Astrocyte (in vitro differentiated cells and primary cell): ENCODE measurements around the gene CEP350. TPM values are rescaled to one million over a fixed set of nuclear protein-coding genes. Genes with fewer than 3 reads are reported as not detected.

Source experiments
- DNase-seq: peaks from one replicate; pipeline ENCODE4 v3.0.0-alpha.2; 2010; ENCODE audit warnings: low read depth
- FAIRE-seq: peaks from 2 replicates; lab custom pipeline; 2011; peaks lifted over from hg19 to GRCh38; lab: Jason Lieb, UNC
- H2AFZ ChIP-seq: 2 replicates; pipeline ENCODE4 v1.6.0; 2012; ENCODE audit warnings: low read depth, low read length, inconsistent platforms
- H3K27ac ChIP-seq: 2 replicates; pipeline ENCODE4 v1.5.1; 2011; ENCODE audit warnings: low read depth, low read length, inconsistent platforms
- H3K27me3 ChIP-seq: 2 replicates; pipeline ENCODE4 v1.6.0; 2011; ENCODE audit warnings: low read length, inconsistent platforms; ENCODE audit not compliant: insufficient read depth
- H3K36me3 ChIP-seq: 2 replicates; pipeline ENCODE4 v1.5.1; 2011; ENCODE audit warnings: low read length, inconsistent platforms; ENCODE audit not compliant: insufficient read depth
- H3K4me1 ChIP-seq: 2 replicates; pipeline ENCODE4 v1.5.1; 2011; ENCODE audit warnings: low read length, inconsistent platforms; ENCODE audit not compliant: insufficient read depth
- H3K4me2 ChIP-seq: 2 replicates; pipeline ENCODE4 v1.6.0; 2012; ENCODE audit warnings: low read length, inconsistent platforms
- H3K4me3 ChIP-seq: 2 replicates; pipeline ENCODE4 v1.5.1; 2011; ENCODE audit warnings: low read depth, mild to moderate bottlenecking, low read length, inconsistent platforms; ENCODE audit not compliant: insufficient read depth
- H3K79me2 ChIP-seq: 2 replicates; pipeline ENCODE4 v1.6.0; 2012; ENCODE audit warnings: mild to moderate bottlenecking, low read length, inconsistent platforms; ENCODE audit not compliant: insufficient read depth
- H3K9ac ChIP-seq: 2 replicates; pipeline ENCODE4 v1.6.0; 2012; ENCODE audit warnings: mild to moderate bottlenecking, low read length, inconsistent platforms
- H3K9me3 ChIP-seq: 2 replicates; pipeline ENCODE4 v1.5.1; 2012; ENCODE audit warnings: low read depth, mild to moderate bottlenecking, low read length, inconsistent platforms; ENCODE audit not compliant: insufficient read depth
- H4K20me1 ChIP-seq: 2 replicates; pipeline ENCODE4 v1.6.0; 2012; ENCODE audit warnings: low read length, inconsistent platforms; ENCODE audit not compliant: insufficient read depth
- H3K27ac Mint-ChIP-seq: one replicate; pipeline ENCODE4 v1.8.0; 2021; ENCODE audit warnings: mild to moderate bottlenecking, mixed read lengths; ENCODE audit not compliant: unreplicated experiment
- H3K27me3 Mint-ChIP-seq: one replicate; pipeline ENCODE4 v1.8.0; 2021; ENCODE audit warnings: low read depth, mixed read lengths; ENCODE audit not compliant: unreplicated experiment
- H3K36me3 Mint-ChIP-seq: one replicate; pipeline ENCODE4 v1.8.0; 2021; ENCODE audit warnings: low read depth, mixed read lengths; ENCODE audit not compliant: unreplicated experiment
- H3K4me1 Mint-ChIP-seq: one replicate; pipeline ENCODE4 v1.8.0; 2021; ENCODE audit warnings: low read depth, mixed read lengths; ENCODE audit not compliant: unreplicated experiment
- H3K4me3 Mint-ChIP-seq: one replicate; pipeline ENCODE4 v1.8.0; 2021; ENCODE audit warnings: mild to moderate bottlenecking, moderate library complexity, mixed read lengths; ENCODE audit not compliant: unreplicated experiment
- H3K9me3 Mint-ChIP-seq: one replicate; pipeline ENCODE4 v1.8.0; 2021; ENCODE audit warnings: mild to moderate bottlenecking, mixed read lengths; ENCODE audit not compliant: unreplicated experiment
- CTCF ChIP-seq: IDR thresholded peaks from 2 replicates; pipeline ENCODE4 v1.5.1; 2011; ENCODE audit warnings: low read depth, mild to moderate bottlenecking, inconsistent platforms, low read length, moderate library complexity; ENCODE audit not compliant: insufficient read depth
- EZH2 ChIP-seq: IDR thresholded peaks from 2 replicates; pipeline ENCODE4 v1.6.1; 2012; ENCODE audit warnings: mild to moderate bottlenecking, low read length, inconsistent platforms; ENCODE audit not compliant: insufficient read depth
- total RNA-seq: library from RNA; stranded (reverse); gene quantifications from 2 replicates; pipeline ENCODE4 v1.2.1, GENCODE V29; 2021

CEP350 gene
- total RNA-seq, 1 donor from 2014 or later, result 29.2 TPM

GRCh38 chr1:179925302-179925701 lies 29.3 kb upstream of the CEP350 start:
- H2AFZ ChIP-seq, result no peak overlapping the region
- H3K4me1 ChIP-seq, result peaks cover 3% of the 10 kb centered on the region
- H3K27ac Mint-ChIP-seq, result no peak overlapping the region
- DNase-seq (no peak), FAIRE-seq (no peak)
- peaks cover 21% of the 10 kb centered on the region for H3K4me1 Mint-ChIP-seq
- H3K36me3 ChIP-seq, result no peaks in the 10 kb centered on the region
- no peak overlapping the region for H3K4me2 ChIP-seq
- no peaks in the 10 kb centered on the region for H4K20me1 ChIP-seq
- no peaks in the 10 kb centered on the region for H3K27me3 ChIP-seq
- no peak overlapping the region for H3K9ac ChIP-seq
- H3K9me3 ChIP-seq, result no peaks in the 10 kb centered on the region
- no peak overlapping the region for H3K4me3 ChIP-seq
- H3K79me2 ChIP-seq, result no peaks in the 10 kb centered on the region
- H3K4me3 Mint-ChIP-seq, result no peak overlapping the region
- H3K9me3 Mint-ChIP-seq, result no peaks in the 10 kb centered on the region
- H3K27ac ChIP-seq, result no peak overlapping the region
- H3K36me3 Mint-ChIP-seq, result no peaks in the 10 kb centered on the region
- no peaks in the 10 kb centered on the region for H3K27me3 Mint-ChIP-seq
- no peak for TF ChIP-seq EZH2
- no peak for TF ChIP-seq CTCF

DNA sequence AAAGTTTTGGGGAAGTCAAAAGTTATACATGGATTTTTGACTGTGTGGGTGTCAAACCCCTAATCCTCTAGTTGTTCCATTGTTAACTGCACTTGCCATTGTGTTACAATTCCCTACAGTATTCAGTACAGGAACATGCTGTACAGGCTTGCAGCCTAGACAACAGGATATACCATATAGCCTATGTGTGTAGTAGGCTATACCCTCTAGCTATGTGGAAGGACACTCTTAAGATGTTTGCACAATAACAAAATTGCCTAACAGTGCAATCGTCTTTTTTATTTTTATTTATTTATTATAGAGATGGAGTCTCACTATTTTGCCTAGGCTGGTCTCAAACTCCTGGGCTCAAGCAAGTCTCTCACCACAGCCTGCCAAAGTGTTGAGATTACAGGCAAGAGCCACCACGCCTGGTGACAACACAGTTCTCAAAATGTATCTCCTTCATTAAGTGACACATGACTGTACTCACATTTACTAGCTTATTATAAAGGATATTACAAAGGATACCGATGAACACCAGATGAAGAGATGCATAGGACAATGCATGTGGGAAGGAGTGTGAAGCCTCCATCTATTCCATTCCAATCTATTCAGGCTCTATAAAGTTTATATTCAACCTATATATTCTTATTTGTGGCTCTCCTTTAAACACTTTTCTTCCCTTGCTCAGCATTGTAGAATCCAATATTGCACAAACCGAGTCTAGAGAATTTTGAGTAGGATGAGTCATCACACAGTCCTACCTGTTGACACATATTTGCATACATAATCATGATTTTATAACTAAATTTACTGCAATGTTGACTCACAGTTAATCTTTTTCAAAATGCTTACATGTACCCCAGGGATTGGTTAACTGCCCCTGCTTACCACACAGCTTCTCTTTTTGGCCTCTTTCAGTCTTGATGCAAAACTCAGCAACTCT lies 28.4 kb upstream of the CEP350 start:
- peak; percentile 59 for DNase-seq
- Histone ChIP-seq H3K4me1 (peaks cover 6% of the 10 kb centered on the region), H3K9me3 (no peaks in the 10 kb centered on the region), H4K20me1 (no peaks in the 10 kb centered on the region), H2AFZ (no peak overlapping the region), H3K79me2 (no peaks in the 10 kb centered on the region), H3K27ac (no peak overlapping the region), H3K9ac (no peak overlapping the region), H3K4me3 (no peak overlapping the region), H3K4me2 (no peak overlapping the region), H3K27me3 (no peaks in the 10 kb centered on the region), H3K36me3 (no peaks in the 10 kb centered on the region)
- no peak overlapping the region for H3K4me3 Mint-ChIP-seq
- H3K27me3 Mint-ChIP-seq, result no peaks in the 10 kb centered on the region
- TF ChIP-seq CTCF (no peak), EZH2 (no peak)
- no peak for FAIRE-seq
- no peaks in the 10 kb centered on the region for H3K36me3 Mint-ChIP-seq
- no peaks in the 10 kb centered on the region for H3K9me3 Mint-ChIP-seq
- H3K4me1 Mint-ChIP-seq, result peaks cover 23% of the 10 kb centered on the region
- H3K27ac Mint-ChIP-seq, result no peak overlapping the region

- no peaks in the 10 kb centered on the region for H4K20me1 ChIP-seq
- no peaks in the 10 kb centered on the region for H3K36me3 ChIP-seq
- no peak overlapping the region for H2AFZ ChIP-seq
- no peak overlapping the region for H3K27ac ChIP-seq
- no peaks in the 10 kb centered on the region for H3K36me3 Mint-ChIP-seq
- no peaks in the 10 kb centered on the region for H3K27me3 Mint-ChIP-seq
- H3K4me1 Mint-ChIP-seq, result peaks cover 16% of the 10 kb centered on the region
- H3K4me2 ChIP-seq, result no peak overlapping the region
- H3K27me3 ChIP-seq, result no peaks in the 10 kb centered on the region
- peaks cover 6% of the 10 kb centered on the region for H3K4me1 ChIP-seq
- no peak overlapping the region for H3K9ac ChIP-seq
- H3K9me3 Mint-ChIP-seq, result no peaks in the 10 kb centered on the region
- H3K4me3 Mint-ChIP-seq, result no peak overlapping the region
- no peaks in the 10 kb centered on the region for H3K79me2 ChIP-seq
- no peak overlapping the region for H3K27ac Mint-ChIP-seq
- no peak for TF ChIP-seq EZH2
- TF ChIP-seq CTCF, result no peak
- FAIRE-seq, result no peak
- DNase-seq, result no peak
- no peak overlapping the region for H3K4me3 ChIP-seq
- H3K9me3 ChIP-seq, result no peaks in the 10 kb centered on the region
Observed at GRCh38 chr1:179926850-179927205, 27.8 kb upstream of the CEP350 start.
